GM23338 (cell line): ENCODE results near the gene ZNF217.
"Not testable (repeated sequence)": the region's sequence is repeated elsewhere in the genome, so short reads cannot be mapped to it uniquely, and the experiment has no call there.

ENCODE experiments used
- CREB1 ChIP-seq: fragments of 250-450 bp; sonication (Bioruptor Pico); IDR thresholded peaks from 2 replicates; pipeline ENCODE4 v1.5.0; 2020; ENCODE audit warnings: low read depth, mild to moderate bottlenecking, moderate library complexity
- EZH2 ChIP-seq: fragments of 200-600 bp; sonication (generic); IDR thresholded peaks from one replicate; pipeline ENCODE4 v1.8.0; 2017; ENCODE audit warnings: antibody characterized with exemption, mild to moderate bottlenecking, low read depth; ENCODE audit not compliant: unreplicated experiment
- TF ChIP-seq, protein P1 (sequence below), 2 experiments: fragments of 200-600 bp in 1 of 2; sonication (generic) in 1 of 2; conservative IDR thresholded peaks; 2 replicates each; pipeline versions ENCODE4 v1.5.1 to v1.6.1; 2016 to 2017; ENCODE audit warnings: antibody characterized with exemption in 2 of 2, low read depth in 2 of 2, mild to moderate bottlenecking in 2 of 2, moderate library complexity in 1 of 2

DNA sequence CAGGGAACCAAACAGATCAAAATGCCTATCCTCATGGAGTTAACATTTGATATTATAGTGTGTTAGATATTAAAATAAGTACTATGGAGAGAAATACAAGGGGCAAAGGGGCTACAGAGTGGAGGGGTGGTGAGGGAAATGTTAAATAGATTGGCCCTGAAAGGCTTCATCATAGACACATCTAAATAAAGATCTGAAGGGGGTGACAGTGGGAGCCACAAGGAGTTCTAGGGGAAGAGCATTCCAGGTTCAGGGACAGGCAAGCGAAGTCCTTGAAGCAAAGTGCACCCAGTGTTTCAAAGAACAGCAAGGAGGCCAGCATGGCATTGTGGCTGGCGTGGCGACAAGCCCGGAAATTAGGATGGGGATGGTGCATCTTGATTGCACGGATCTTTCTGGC, 11.2 kb upstream of the ZNF217 start:
- TF ChIP-seq, protein P1, sequence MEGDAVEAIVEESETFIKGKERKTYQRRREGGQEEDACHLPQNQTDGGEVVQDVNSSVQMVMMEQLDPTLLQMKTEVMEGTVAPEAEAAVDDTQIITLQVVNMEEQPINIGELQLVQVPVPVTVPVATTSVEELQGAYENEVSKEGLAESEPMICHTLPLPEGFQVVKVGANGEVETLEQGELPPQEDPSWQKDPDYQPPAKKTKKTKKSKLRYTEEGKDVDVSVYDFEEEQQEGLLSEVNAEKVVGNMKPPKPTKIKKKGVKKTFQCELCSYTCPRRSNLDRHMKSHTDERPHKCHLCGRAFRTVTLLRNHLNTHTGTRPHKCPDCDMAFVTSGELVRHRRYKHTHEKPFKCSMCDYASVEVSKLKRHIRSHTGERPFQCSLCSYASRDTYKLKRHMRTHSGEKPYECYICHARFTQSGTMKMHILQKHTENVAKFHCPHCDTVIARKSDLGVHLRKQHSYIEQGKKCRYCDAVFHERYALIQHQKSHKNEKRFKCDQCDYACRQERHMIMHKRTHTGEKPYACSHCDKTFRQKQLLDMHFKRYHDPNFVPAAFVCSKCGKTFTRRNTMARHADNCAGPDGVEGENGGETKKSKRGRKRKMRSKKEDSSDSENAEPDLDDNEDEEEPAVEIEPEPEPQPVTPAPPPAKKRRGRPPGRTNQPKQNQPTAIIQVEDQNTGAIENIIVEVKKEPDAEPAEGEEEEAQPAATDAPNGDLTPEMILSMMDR (conservative IDR thresholded peaks at IDR 0.05; ENCODE audit: low read depth in 2 of 2), result not testable (repeated sequence)
- not testable (repeated sequence) for TF ChIP-seq CREB1 (CRISPR knock-in tag); EZH2
